Spleen (tissue), 11 donors: ENCODE measurements around the gene ADAD2. TPM values are rescaled to one million over a fixed set of nuclear protein-coding genes. Genes with fewer than 3 reads are reported as not detected.
A peak's percentile ranks its signal among the peaks of the same experiment; 100 is the strongest.

Experiments used
- DNase-seq: peaks from one replicate; pipeline ENCODE4 v3.0.0-alpha.2; 2020
- H3K27ac ChIP-seq, 8 donors: fragments of 200-600 bp; sonication (generic) in 7 of 8; 1 replicate in 4 of 8; 2 replicates in 4 of 8; pipeline versions ENCODE4 v1.5.0 to v1.8.0; 2016 to 2021; ENCODE audit warnings: inconsistent platforms in 4 of 8, mild to moderate bottlenecking in 4 of 8, moderate library complexity in 1 of 8
- H3K27me3 ChIP-seq, 7 donors: fragments of 200-600 bp; sonication (generic) in 6 of 7; replicated peaks in 1 of 7; 1 replicate in 4 of 7; 2 replicates in 3 of 7; pipeline versions ENCODE4 v1.5.0 to v1.8.0; 2016 to 2021; ENCODE audit warnings: inconsistent platforms in 3 of 7, mild to moderate bottlenecking in 1 of 7
- H3K36me3 ChIP-seq, 6 donors: fragments of 200-600 bp; sonication (generic) in 5 of 6; 1 replicate in 4 of 6; 2 replicates in 2 of 6; pipeline versions ENCODE4 v1.5.0 to v1.8.0; 2016 to 2021; ENCODE audit warnings: inconsistent platforms in 2 of 6
- H3K4me1 ChIP-seq, 6 donors: fragments of 200-600 bp; sonication (generic) in 5 of 6; 1 replicate in 3 of 6; 2 replicates in 3 of 6; pipeline versions ENCODE4 v1.5.0 to v1.8.0; 2016 to 2021; ENCODE audit warnings: inconsistent platforms in 3 of 6
- H3K4me3 ChIP-seq, 8 donors: fragments of 200-600 bp; sonication (generic) in 7 of 8; 1 replicate in 4 of 8; 2 replicates in 4 of 8; pipeline versions ENCODE4 v1.5.0 to v1.8.0; 2016 to 2021; ENCODE audit warnings: inconsistent platforms in 4 of 8, mild to moderate bottlenecking in 4 of 8, moderate library complexity in 2 of 8
- H3K9me3 ChIP-seq, 8 donors: fragments of 200-600 bp; sonication (generic) in 7 of 8; 1 replicate in 4 of 8; 2 replicates in 4 of 8; pipeline versions ENCODE4 v1.5.0 to v1.8.0; 2016 to 2021; ENCODE audit warnings: inconsistent platforms in 4 of 8
- POLR2A ChIP-seq, 3 donors: fragments of 450-650 bp; IDR thresholded peaks; one replicate each; pipeline ENCODE4 v1.5.1; 2017; ENCODE audit warnings: antibody characterized with exemption in 3 of 3, mild to moderate bottlenecking in 1 of 3
- POLR2AphosphoS5 ChIP-seq, 3 donors: sonication (generic); formaldehyde crosslinking; IDR thresholded peaks; one replicate each; pipeline ENCODE4 v1.5.1; 2017; ENCODE audit warnings: antibody characterized with exemption in 3 of 3
- WGBS, 5 donors: extraction: QIAGEN DNeasy Blood & Tissue Kit in 3 of 5; methylation state at CpG; one replicate each; pipeline versions ENCODE4 v1.1.5 to v1.1.7; 2013 to 2018; 5-methylcytosine and 5-hydroxymethylcytosine counted together
- intact Hi-C: fragments of 100-400 bp; cut with DNase I; formaldehyde crosslinking; loops from one replicate; pipeline ENCODE4 v1.15.0; 2023; ENCODE audit warnings: low total_unique reads
- polyA plus RNA-seq, 3 donors: library from polyadenylated mRNA; stranded (reverse); fragments of 200-250 nt; gene quantifications; one replicate each; pipeline ENCODE4 v1.2.1, GENCODE V29; 2013
- total RNA-seq, 7 donors: library from RNA; depleted of rRNA in 3 of 7; stranded (reverse); fragments of >200 nt in 3 of 7; fragmentation: NEBNext Ultra II Directional in 4 of 7; extraction: Animal tissue kit (Norgen Biotek cat#: 25700) in 4 of 7; gene quantifications; one replicate each; pipeline versions ENCODE4 v1.1.0 to v1.2.1, GENCODE V29; 2016 to 2021
- TF ChIP-seq, protein P1 (sequence below), 11 experiments: fragments of 200-600 bp in 7 of 11; fragments of 450-650 bp in 4 of 11; sonication (generic) in 4 of 11; IDR thresholded peaks in 8 of 11; conservative IDR thresholded peaks in 3 of 11; 1 replicate in 7 of 11; 2 replicates in 4 of 11; pipeline versions ENCODE4 v1.4.0 to v1.8.0; 2016 to 2021; ENCODE audit warnings: antibody characterized with exemption in 11 of 11, inconsistent platforms in 4 of 11, mild to moderate bottlenecking in 1 of 11
- donor health status: healthy with polysubstance abuse.
- donor health status: DM: no; HTN: no; CAD: no; lungs with moderate emphysema.
- donor health status: DM: no; HTN: no; CAD: no.
- donor health status: Bipolar disorder and iron deficiency.
- donor health status: healthy.
- donor health status: DM: no; HTN: no; CAD: no.
- donor health status: DM: yes; HTN: yes; CAD: no.

ADAD2 gene
- total and polyA plus RNA-seq, 10 donors, result 2.5 to 86.5 (median 7.0) TPM

DNA sequence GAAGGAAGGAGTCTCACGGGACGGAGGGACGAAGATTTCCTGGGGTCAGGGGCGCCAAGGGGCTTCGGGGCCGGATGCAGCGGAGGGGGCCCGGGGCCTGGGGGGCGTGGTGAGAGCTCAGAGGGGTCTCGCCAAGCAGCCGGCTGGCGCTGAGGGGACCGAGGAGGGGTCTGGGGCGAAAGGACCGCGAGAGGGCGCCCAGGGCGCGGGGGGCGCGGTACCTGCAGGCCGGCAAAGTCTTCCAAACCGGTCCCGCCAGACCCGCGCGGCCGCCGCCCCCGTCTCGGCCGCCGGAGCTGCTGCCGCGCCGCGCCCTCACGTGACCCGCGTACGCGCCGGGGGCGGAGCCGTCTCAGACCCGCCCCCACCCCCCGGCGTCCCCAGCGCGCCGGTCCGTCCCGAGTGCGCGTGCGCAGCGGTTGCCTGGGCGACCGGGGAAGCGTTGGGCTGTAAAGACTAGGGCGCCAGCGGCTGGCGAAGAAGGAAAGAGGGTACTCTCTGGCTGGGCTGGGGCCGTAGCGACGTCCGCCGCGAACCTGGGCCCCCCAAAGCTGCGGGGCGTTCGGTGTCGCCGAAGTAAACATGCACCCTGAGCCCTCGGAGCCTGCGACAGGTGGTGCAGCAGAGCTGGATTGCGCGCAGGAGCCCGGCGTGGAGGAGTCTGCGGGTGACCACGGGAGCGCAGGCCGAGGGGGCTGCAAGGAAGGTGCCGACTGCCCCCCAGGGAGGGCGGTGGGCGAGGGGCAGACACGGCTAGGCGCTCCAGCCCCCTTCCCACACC lies 45.9 kb upstream of the ADAD2 start, which contains the start of the genes DNAAF1 and HSDL1:
Gene DNAAF1 (plus strand): TSS at position 450 of the 781 bp plus-strand sequence. CDS start 133 bp downstream, at position 583.
Gene HSDL1 (minus strand): TSS at position 319 of the 781 bp plus-strand sequence. CDS start 13,856 bp downstream, outside the sequence.
- intact Hi-C loops, result no loop called here

DNA sequence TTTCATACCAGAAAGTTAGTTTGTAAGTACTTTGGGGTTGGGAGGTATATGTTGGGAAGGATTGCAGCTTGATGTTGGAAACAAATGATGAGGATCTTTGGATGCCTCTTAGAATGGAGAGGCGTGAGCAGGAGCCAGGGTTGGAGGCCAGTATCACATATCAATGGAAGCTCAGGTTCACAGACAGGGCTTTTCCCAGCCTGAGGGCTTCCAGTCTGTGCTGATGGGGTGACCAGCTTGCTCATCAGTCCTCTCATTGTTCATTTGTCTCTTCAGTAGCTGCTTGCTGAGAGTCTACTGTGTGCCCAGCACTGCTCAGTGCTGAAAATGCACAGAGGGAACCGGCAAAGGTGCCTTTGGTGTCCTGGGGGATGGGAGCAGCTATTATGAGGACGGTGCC lies 40.0 kb upstream of the ADAD2 start:
- TF ChIP-seq, protein P1, sequence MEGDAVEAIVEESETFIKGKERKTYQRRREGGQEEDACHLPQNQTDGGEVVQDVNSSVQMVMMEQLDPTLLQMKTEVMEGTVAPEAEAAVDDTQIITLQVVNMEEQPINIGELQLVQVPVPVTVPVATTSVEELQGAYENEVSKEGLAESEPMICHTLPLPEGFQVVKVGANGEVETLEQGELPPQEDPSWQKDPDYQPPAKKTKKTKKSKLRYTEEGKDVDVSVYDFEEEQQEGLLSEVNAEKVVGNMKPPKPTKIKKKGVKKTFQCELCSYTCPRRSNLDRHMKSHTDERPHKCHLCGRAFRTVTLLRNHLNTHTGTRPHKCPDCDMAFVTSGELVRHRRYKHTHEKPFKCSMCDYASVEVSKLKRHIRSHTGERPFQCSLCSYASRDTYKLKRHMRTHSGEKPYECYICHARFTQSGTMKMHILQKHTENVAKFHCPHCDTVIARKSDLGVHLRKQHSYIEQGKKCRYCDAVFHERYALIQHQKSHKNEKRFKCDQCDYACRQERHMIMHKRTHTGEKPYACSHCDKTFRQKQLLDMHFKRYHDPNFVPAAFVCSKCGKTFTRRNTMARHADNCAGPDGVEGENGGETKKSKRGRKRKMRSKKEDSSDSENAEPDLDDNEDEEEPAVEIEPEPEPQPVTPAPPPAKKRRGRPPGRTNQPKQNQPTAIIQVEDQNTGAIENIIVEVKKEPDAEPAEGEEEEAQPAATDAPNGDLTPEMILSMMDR (IDR thresholded peaks at IDR 0.05 in 8 of 11, conservative IDR thresholded peaks at IDR 0.05 in 3 of 11), result no peak
- TF ChIP-seq POLR2AphosphoS5 (IDR thresholded peaks at IDR 0.05) (no peak), POLR2A (IDR thresholded peaks at IDR 0.05) (no peak)
- DNase-seq, result no peak

More for the DNA sequence above, 45.9 kb upstream of the ADAD2 start, which contains the start of the genes DNAAF1 and HSDL1:
- Histone ChIP-seq H3K27me3 (peaks cover 0 to 10% (median 0%) of the 10 kb centered on the region in 7 donors), H3K4me3 (peak within 1 kb of the TSS; percentile 81 to 96 (median 90)), H3K36me3 (no peaks in the 10 kb centered on the region), H3K27ac (peak within 1 kb of the TSS; percentile 63 to 89 (median 84)), H3K4me1 (peaks cover 5 to 36% (median 19%) of the 10 kb centered on the region in 6 donors), H3K9me3 (no peaks in the 10 kb centered on the region)
- DNase-seq, result peak; percentile 98
- TF ChIP-seq POLR2AphosphoS5 (IDR thresholded peaks at IDR 0.05), result peak; percentile 70 to 78 (median 70)
- TF ChIP-seq, protein P1 (IDR thresholded peaks at IDR 0.05 in 8 of 11, conservative IDR thresholded peaks at IDR 0.05 in 3 of 11), result no peak
- TF ChIP-seq POLR2A (IDR thresholded peaks at IDR 0.05), result no peak
- 0 to 1% (median 1%) methylated on average over 38 to 89 of the region's 89 CpGs for WGBS, 5 donors

DNA sequence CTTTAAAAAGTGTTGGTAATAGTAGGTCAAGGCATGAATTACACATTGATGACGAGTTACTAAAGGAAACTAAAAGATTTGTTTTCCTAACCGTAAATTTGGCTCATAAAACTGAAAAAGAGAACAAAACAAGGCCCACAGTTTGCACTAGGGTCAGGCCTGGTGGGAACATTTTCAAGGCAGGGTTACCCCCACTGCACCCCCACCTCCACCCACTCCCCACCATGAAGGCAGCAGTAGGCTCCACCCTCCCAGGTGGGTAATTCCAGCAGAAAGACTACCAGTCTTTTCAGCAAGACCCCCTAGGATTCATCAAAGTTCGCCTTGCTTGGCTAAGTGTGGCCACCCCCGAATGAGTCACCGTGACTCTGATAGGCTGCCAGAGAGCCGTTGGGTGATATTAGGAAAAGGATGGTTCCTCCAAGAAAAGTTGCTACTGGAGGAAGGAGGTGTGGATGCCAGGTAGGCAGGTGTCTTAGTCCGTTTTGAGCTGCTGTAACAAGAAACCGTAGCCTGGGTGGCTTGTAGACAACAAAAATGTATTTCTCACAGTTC lies 37.2 kb upstream of the ADAD2 start:
- peak; percentile 13 for DNase-seq
- H3K36me3 ChIP-seq, result no peaks in the 10 kb centered on the region
- H3K4me1 ChIP-seq, result no peaks in the 10 kb centered on the region
- H3K4me3 ChIP-seq, result no peak overlapping the region
- H3K27me3 ChIP-seq, result peaks cover 0 to 15% (median 0%) of the 10 kb centered on the region in 7 donors
- WGBS, 5 donors, result 72 to 82% (median 80%) methylated on average over 8 of the region's 8 CpGs
- no peaks in the 10 kb centered on the region for H3K9me3 ChIP-seq
- no peak overlapping the region for H3K27ac ChIP-seq
- TF ChIP-seq POLR2A (IDR thresholded peaks at IDR 0.05) (no peak), POLR2AphosphoS5 (IDR thresholded peaks at IDR 0.05) (no peak)
- TF ChIP-seq, protein P1 (IDR thresholded peaks at IDR 0.05 in 8 of 11, conservative IDR thresholded peaks at IDR 0.05 in 3 of 11), result no peak
- intact Hi-C loops, result no loop called here

More for the DNA sequence above, 40.0 kb upstream of the ADAD2 start:
- intact Hi-C loops, result no loop called here
- H3K4me3 ChIP-seq, result no peak overlapping the region
- H3K4me1 ChIP-seq, result peaks cover 0 to 1% (median 0%) of the 10 kb centered on the region in 6 donors
- H3K27ac ChIP-seq, result no peak overlapping the region
- no peaks in the 10 kb centered on the region for H3K9me3 ChIP-seq
- no peaks in the 10 kb centered on the region for H3K36me3 ChIP-seq
- peaks cover 0 to 7% (median 0%) of the 10 kb centered on the region in 7 donors for H3K27me3 ChIP-seq
- WGBS, 5 donors, result 81 to 87% (median 85%) methylated on average over 3 of the region's 3 CpGs

DNA sequence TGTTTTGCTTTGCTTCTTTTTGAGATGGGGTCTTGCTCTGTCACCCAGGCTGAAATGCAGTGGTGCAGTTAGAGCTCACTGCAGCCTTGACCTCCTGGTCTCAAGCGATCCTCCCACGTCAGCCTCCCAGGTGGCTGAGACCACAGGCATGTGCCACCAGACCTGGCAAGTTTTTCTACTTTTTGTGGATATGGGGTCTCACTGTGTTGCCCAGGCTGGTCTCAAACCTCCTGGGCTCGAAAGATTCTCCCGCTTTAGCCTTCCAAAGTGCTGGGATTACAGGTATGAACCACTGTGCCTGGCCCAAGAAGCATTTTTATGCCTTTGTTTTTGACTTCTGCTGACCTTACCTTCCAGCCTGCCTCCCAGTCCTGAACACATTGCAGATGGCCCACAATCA lies 35.7 kb upstream of the ADAD2 start:
- Histone ChIP-seq H3K4me3 (no peak overlapping the region), H3K36me3 (no peaks in the 10 kb centered on the region), H3K27me3 (peaks cover 0 to 30% (median 6%) of the 10 kb centered on the region in 7 donors), H3K9me3 (no peaks in the 10 kb centered on the region), H3K27ac (no peak overlapping the region), H3K4me1 (no peaks in the 10 kb centered on the region)
- TF ChIP-seq, protein P1 (IDR thresholded peaks at IDR 0.05 in 8 of 11, conservative IDR thresholded peaks at IDR 0.05 in 3 of 11), result no peak
- TF ChIP-seq POLR2AphosphoS5 (IDR thresholded peaks at IDR 0.05), result no peak
- TF ChIP-seq POLR2A (IDR thresholded peaks at IDR 0.05), result no peak
- no peak for DNase-seq
- 89 to 96% (median 93%) methylated on average over 4 of the region's 4 CpGs for WGBS, 5 donors
- intact Hi-C loops, result no loop called here
